GM21515 (cell line): ENCODE measurements around the gene PPDPF.
A peak's percentile ranks its signal among the peaks of the same experiment; 100 is the strongest.
"Not testable (repeated sequence)": the region's sequence is repeated elsewhere in the genome, so short reads cannot be mapped to it uniquely, and the experiment has no call there.

Experiments
- ATAC-seq: cut with Tn5 transposase; IDR thresholded peaks from one replicate; pipeline ENCODE4 v1.9.1; 2021; ENCODE audit not compliant: unreplicated experiment

Gene PPDPF

GRCh38 chr20:63561624-63562396, 41.2 kb downstream of the PPDPF start:
- no peak for ATAC-seq

- no peak for ATAC-seq
Measured at GRCh38 chr20:63562461-63563224, 42.1 kb downstream of the PPDPF start.

- ATAC-seq, result no peak
Measured at GRCh38 chr20:63563225-63563935, 42.8 kb downstream of the PPDPF start.

GRCh38 chr20:63564036-63564810, 43.7 kb downstream of the PPDPF start:
- ATAC-seq, result no peak

GRCh38 chr20:63565021-63565698, 44.6 kb downstream of the PPDPF start:
- ATAC-seq, result no peak

GRCh38 chr20:63565699-63566335, 45.3 kb downstream of the PPDPF start:
- no peak for ATAC-seq

GRCh38 chr20:63566395-63567135, 46.0 kb downstream of the PPDPF start:
- ATAC-seq, result no peak

- no peak for ATAC-seq
Measured at GRCh38 chr20:63567136-63567385, 46.5 kb downstream of the PPDPF start.

- ATAC-seq, result peak; percentile 61
Measured at GRCh38 chr20:63567386-63568169, 47.0 kb downstream of the PPDPF start.

- no peak for ATAC-seq
Measured at GRCh38 chr20:63568170-63568981, 47.8 kb downstream of the PPDPF start.

GRCh38 chr20:63568986-63569949, 48.7 kb downstream of the PPDPF start:
- no peak for ATAC-seq

GRCh38 chr20:63570281-63571086, 49.9 kb downstream of the PPDPF start:
- ATAC-seq, result no peak

- not testable (repeated sequence) for ATAC-seq
Measured at GRCh38 chr20:63571087-63571478, 50.5 kb downstream of the PPDPF start.
